ENCODE data around the gene CDC37L1.
"Not testable (repeated sequence)": the region's sequence is repeated elsewhere in the genome, so short reads cannot be mapped to it uniquely, and the experiment has no call there.

CDC37L1 gene

DNA sequence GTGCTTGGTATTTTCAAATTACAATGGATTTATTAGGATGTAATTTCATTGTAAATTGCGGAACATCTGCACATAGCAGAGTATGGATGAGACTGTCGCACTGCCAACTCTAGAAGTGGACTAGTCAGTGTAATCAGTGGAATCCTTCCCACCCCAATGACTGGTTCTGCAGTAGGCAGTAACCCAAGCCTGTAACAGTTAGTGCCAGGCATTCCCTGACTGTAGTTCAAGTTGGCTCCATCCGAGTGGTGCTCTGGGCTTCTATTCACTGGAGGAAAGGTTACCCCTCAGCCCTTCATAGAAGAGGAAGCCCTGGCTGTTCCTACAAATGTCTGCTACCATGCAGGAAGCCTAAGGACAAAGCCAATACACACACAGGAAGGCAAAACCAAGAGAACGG lies 38.4 kb downstream of the CDC37L1 start:
- DNase-seq, result no peak

DNA sequence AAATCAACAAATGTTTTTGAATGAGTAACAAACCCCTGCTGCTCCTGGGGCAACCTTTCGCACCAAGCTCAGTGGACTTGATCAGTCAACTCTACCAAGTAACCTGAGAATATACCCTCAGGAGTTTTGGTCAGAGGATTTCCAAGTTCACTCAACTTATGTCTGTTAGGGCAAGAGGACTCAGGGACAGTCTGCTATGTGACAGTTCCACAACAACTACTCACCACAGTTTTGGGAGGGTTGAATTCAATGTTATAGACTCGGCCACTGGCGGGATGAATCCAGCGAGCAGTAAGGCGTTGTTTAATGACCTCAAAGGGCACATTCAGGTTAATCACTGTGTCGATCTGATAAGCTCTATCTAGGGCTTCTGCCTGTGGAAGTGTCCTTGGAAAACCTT lies 39.5 kb downstream of the CDC37L1 start:
- DNase-seq, result no peak

DNA sequence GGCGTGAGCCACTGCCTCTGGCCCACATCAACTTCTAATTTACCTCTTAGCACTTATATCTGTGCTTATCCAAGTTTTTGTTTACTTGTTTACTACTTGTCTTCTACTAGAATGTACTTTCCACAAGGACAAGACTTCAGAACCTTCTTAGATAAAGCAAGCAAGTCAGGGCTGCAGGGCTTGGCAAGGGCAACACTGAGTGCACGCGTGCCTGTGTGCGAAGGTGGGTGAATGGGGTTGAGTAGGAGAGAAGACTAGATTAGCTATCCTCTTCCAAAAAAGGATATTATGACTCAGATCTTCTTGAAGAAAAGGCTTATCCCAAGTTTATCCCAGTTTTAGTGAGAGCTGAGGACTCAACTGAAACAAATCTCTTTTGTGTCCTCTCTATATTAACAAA lies 42.4 kb downstream of the CDC37L1 start:
- no peak for DNase-seq

DNA sequence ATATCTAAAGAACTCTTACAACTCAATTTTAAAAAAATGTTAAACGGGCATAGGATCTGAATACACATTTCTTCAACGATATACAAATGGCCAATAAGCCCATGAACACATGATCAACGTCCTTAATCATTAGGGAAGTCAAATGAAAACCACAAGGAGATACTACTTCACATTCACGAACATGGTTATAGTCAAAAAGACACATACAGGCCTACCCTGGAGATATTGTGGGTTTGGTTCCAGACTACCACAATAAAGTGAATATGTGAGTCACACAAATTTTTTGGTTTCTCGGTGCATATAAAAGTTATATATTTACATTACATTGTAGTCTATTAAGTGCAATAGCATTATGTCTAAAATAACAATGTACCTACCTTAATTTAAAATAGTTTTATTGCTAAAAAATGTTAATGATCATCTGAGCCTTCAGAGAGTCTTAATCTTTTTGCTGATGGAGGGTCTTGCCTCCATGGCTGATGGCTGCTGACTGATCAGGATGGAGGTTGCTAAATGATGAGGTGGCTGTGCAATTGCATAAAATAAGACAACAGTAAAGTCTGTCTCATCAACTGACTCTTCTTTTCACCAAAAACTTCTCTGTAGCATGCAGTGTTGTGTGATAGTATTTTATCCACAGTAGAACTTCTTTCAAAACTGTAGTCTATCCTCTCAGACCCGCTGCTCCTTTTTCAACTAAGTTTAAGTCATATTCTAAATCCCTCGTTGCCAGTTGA lies 46.5 kb downstream of the CDC37L1 start:
- DNase-seq, result no peak

- DNase-seq, result no peak
Measured at GRCh38 chr9:4727593-4727992, 48.2 kb downstream of the CDC37L1 start.

- no peak for DNase-seq
Measured at GRCh38 chr9:4732890-4733289, 53.5 kb downstream of the CDC37L1 start.

DNA sequence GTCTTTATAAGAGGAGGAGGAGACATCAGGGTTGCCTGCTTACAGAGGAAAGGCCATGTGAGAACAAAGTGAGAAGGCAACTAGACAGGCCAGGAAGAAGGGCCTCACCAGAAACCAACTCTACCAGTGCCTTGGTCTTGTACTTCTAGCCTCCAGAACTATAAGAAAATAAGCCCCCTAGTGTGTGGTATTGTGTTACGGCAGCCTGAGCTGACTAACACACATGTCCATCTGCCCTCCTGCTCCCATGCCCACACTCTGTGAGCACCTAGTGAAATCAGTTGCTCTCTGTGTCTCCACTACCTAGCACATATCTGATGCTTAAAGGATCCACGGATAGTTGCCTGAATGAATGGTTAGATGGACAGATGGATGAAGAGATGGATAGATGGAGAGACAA lies 54.8 kb downstream of the CDC37L1 start:
- no peak for DNase-seq

GRCh38 chr9:4738866-4739586 lies 59.7 kb downstream of the CDC37L1 start:
- DNase-seq, result no peak

- no peak for DNase-seq
Measured at GRCh38 chr9:4739587-4740387, 60.4 kb downstream of the CDC37L1 start.

- DNase-seq, result no peak
Measured at GRCh38 chr9:4740388-4740637, 60.9 kb downstream of the CDC37L1 start.

DNA sequence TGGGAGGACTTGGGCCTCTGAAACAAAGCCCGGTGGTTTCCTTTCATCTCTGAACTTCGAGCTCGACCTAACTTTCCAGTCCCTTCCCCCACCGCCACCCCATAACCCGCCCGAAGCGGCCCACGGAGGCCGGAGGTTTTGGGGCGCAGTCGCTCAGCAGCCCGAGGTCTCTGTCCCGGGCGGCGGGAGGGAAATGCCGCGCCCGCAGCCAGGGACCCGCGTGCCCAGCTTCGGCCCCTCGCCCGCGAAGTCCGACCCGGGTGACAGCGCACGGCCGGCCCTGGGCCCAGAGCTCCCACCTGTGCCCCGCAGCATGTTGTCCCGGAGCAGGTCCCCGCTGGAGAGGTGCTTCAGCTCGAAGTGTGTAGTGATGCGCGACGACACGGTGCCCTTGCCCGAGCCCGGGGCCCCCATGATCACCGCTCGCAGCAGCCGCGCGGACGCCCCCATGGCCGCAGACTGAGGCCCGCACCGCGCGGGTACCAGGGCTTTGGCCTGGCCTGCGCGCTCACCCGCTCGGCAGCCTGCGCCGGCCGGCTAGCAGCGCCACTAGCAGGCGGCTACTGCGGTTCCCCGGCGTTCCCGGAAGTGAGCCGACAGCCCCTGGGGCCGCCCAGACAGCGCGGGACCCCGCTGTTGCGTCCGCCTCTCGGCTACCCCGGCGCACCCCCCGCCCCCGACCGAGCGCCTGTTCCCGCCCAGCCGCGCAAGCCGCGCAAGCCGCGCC lies 61.4 kb downstream of the CDC37L1 start, which contains the start of gene AK3:
Gene AK3, minus strand, starts transcription at position 565 of the 727 bp plus-strand sequence. Its CDS starts 115 bp downstream, at position 450.
- peak; percentile 63 for DNase-seq

GRCh38 chr9:4741365-4742089 lies 62.2 kb downstream of the CDC37L1 start:
- no peak for DNase-seq

- no peak for DNase-seq
Measured at GRCh38 chr9:4742246-4742645, 62.9 kb downstream of the CDC37L1 start.

- DNase-seq, result no peak
Measured at GRCh38 chr9:4743131-4743875, 63.9 kb downstream of the CDC37L1 start.

- no peak for DNase-seq
Measured at GRCh38 chr9:4746278-4747030, 67.1 kb downstream of the CDC37L1 start.

DNA sequence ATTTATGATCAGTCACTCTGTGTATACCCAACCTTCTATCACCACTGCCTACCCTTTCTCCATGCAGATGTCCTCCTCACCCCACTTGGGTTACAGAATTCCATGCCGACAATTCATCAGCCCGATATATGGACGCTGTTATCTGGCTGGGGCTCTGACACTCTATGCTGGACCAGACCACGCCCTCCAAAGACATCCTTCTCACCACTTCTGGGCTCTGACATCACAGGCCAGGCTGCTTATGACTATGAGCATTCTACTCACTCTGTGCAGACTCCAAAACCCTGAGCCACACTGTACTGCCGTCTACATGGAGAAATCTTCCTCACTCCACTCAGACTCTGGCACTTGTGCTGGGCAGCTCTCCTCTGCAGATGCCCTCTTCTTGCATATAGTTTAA lies 69.2 kb downstream of the CDC37L1 start:
- DNase-seq, result no peak

DNA sequence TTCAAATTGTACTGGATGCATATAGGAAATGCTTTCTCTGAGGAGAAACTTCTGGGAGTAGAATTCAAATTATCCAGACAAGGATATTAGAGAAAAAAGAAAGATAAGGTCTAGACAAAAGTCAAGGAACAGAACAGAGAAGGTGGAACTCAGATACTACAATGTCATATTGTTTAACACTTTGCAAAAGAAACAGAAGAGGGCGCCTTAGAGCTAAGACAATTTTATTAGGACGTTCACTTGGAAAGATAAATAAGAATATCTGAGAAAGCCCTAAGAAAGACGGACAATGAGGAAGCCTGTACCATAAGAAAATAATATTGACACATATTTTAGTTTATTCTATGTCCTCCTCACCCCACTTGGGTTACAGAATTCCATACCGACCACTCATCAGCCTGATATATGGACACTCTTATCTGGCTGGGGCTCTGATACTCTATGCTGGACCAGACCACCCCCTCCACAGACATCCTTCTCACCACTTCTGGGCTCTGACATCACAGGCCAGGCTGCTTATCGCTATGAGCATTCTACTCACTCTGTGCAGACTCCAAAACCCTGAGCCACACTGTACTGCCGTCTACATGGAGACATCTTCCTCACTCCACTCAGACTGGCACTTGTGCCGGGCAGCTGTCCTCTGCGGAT lies 70.8 kb downstream of the CDC37L1 start:
- DNase-seq, result no peak

GRCh38 chr9:4754530-4754929 lies 75.2 kb downstream of the CDC37L1 start:
- DNase-seq, result not testable (repeated sequence)

- no peak for DNase-seq
Measured at GRCh38 chr9:4755026-4755609, 75.7 kb downstream of the CDC37L1 start.

DNA sequence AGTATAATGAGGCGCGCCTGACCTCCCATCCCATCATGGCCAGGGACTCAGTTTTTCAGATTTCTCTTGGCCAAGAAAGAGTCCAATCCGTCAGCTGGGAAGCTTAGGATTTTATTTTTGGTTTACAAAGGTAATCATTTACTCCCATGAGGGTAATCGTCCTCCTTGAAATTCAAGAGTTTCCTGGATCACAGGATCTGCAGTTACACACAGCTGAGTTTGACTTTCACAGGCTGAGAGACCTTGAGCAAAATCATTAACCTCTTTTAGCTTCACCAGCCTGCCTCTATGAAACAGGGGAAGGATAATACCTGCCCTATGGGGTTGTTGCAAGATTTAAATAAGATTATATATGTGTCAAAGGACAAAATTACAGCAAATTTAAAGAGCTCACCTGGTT lies 77.1 kb downstream of the CDC37L1 start:
- DNase-seq, result no peak

Measured in NCI-H510A (cell line).